Peyer's patch (tissue), 4 donors: ENCODE data around the gene TUBGCP3. TPM values are rescaled to one million over a fixed set of nuclear protein-coding genes. Genes with fewer than 3 reads are reported as not detected.

Experiments
- DNase-seq, 3 donors: peaks; one replicate each; pipeline ENCODE4 v3.0.0-alpha.2; 2017 to 2019
- H3K27ac ChIP-seq, 4 donors: fragments of 200-600 bp; sonication (generic); one replicate each; pipeline ENCODE4 v1.5.1; 2016 to 2019
- H3K27me3 ChIP-seq, 2 donors: fragments of 200-600 bp; sonication (generic); one replicate each; pipeline ENCODE4 v1.5.1; 2019
- H3K36me3 ChIP-seq, 3 donors: fragments of 200-600 bp; sonication (generic); one replicate each; pipeline ENCODE4 v1.5.1; 2016 to 2019
- H3K4me1 ChIP-seq, 4 donors: fragments of 200-600 bp; sonication (generic); one replicate each; pipeline ENCODE4 v1.5.1; 2016 to 2019
- H3K4me3 ChIP-seq, 4 donors: fragments of 200-600 bp; sonication (generic); 1 replicate in 3 of 4; 2 replicates in 1 of 4; pipeline ENCODE4 v1.5.1; 2016 to 2019; ENCODE audit warnings: mild to moderate bottlenecking in 1 of 4
- H3K9me3 ChIP-seq, 4 donors: fragments of 200-600 bp; sonication (generic); one replicate each; pipeline ENCODE4 v1.5.1; 2016 to 2019; ENCODE audit warnings: mild to moderate bottlenecking in 1 of 4
- CTCF ChIP-seq, 6 experiments: fragments of 450-650 bp in 4 of 6; fragments of 200-600 bp in 2 of 6; sonication (generic) in 1 of 6; IDR thresholded peaks; one replicate each; pipeline ENCODE4 v1.5.1; 2017 to 2019; ENCODE audit warnings: antibody characterized with exemption in 6 of 6, mild to moderate bottlenecking in 3 of 6, moderate library complexity in 1 of 6
- POLR2A ChIP-seq, 2 donors: fragments of 450-650 bp; IDR thresholded peaks; one replicate each; pipeline ENCODE4 v1.5.1; 2017; ENCODE audit warnings: antibody characterized with exemption in 2 of 2, mild to moderate bottlenecking in 2 of 2, moderate library complexity in 2 of 2
- total RNA-seq, 4 donors: library from RNA; depleted of rRNA; stranded (reverse); fragments of >200 nt; gene quantifications; one replicate each; pipeline ENCODE4 v1.1.0, GENCODE V29; 2016

TUBGCP3 gene
- total RNA-seq, 4 donors from 2014 or later: 32.2 to 75.9 (median 43.6) TPM

GRCh38 chr13:112625698-112626097, 37.7 kb upstream of the TUBGCP3 start:
- H3K27me3 ChIP-seq: no peaks in the 10 kb centered on the region
- H3K27ac ChIP-seq: no peak overlapping the region
- H3K9me3 ChIP-seq: no peaks in the 10 kb centered on the region
- H3K4me1 ChIP-seq: no peaks in the 10 kb centered on the region
- no peak for DNase-seq
- no peaks in the 10 kb centered on the region for H3K36me3 ChIP-seq
- no peak overlapping the region for H3K4me3 ChIP-seq
- TF ChIP-seq CTCF (IDR thresholded peaks at IDR 0.05) (no peak), POLR2A (IDR thresholded peaks at IDR 0.05) (no peak)

- H3K27me3 ChIP-seq: no peaks in the 10 kb centered on the region
- no peak for TF ChIP-seq CTCF (IDR thresholded peaks at IDR 0.05)
- TF ChIP-seq POLR2A (IDR thresholded peaks at IDR 0.05): no peak
These were observed 36.9 kb upstream of the TUBGCP3 start for GRCh38 chr13:112624602-112625430.

GRCh38 chr13:112624040-112624439, 36.1 kb upstream of the TUBGCP3 start:
- no peak for DNase-seq
- no peak for TF ChIP-seq POLR2A (IDR thresholded peaks at IDR 0.05)
- no peak for TF ChIP-seq CTCF (IDR thresholded peaks at IDR 0.05)
- H3K4me1 ChIP-seq: no peaks in the 10 kb centered on the region
- H3K27me3 ChIP-seq: no peaks in the 10 kb centered on the region
- no peak overlapping the region for H3K4me3 ChIP-seq
- no peaks in the 10 kb centered on the region for H3K9me3 ChIP-seq
- no peaks in the 10 kb centered on the region for H3K36me3 ChIP-seq
- H3K27ac ChIP-seq: no peak overlapping the region

More at GRCh38 chr13:112624602-112625430, 36.9 kb upstream of the TUBGCP3 start:
- Histone ChIP-seq H3K9me3 (no peaks in the 10 kb centered on the region), H3K36me3 (no peaks in the 10 kb centered on the region), H3K27ac (no peak overlapping the region), H3K4me3 (no peak overlapping the region), H3K4me1 (no peaks in the 10 kb centered on the region)
- no peak for DNase-seq

- TF ChIP-seq CTCF (IDR thresholded peaks at IDR 0.05) (no peak), POLR2A (IDR thresholded peaks at IDR 0.05) (no peak)
- Histone ChIP-seq H3K4me3 (no peak overlapping the region), H3K36me3 (no peaks in the 10 kb centered on the region), H3K9me3 (no peaks in the 10 kb centered on the region), H3K27me3 (no peaks in the 10 kb centered on the region), H3K27ac (no peak overlapping the region), H3K4me1 (no peaks in the 10 kb centered on the region)
- DNase-seq: no peak
These were observed 35.2 kb upstream of the TUBGCP3 start for GRCh38 chr13:112623051-112623711.

- Histone ChIP-seq H3K27me3 (no peaks in the 10 kb centered on the region), H3K4me3 (no peak overlapping the region), H3K27ac (no peak overlapping the region), H3K36me3 (no peaks in the 10 kb centered on the region), H3K4me1 (no peaks in the 10 kb centered on the region), H3K9me3 (no peaks in the 10 kb centered on the region)
- no peak for TF ChIP-seq CTCF (IDR thresholded peaks at IDR 0.05)
- no peak for TF ChIP-seq POLR2A (IDR thresholded peaks at IDR 0.05)
- no peak for DNase-seq
These were observed 34.4 kb upstream of the TUBGCP3 start for GRCh38 chr13:112622375-112622774.
